NB4 (cell line): ENCODE measurements around the gene GALNTL6.

Experiments used
- CTCF ChIP-seq: IDR thresholded peaks from one replicate; pipeline ENCODE4 v1.5.1; 2012; ENCODE audit warnings: low read depth, low read length
- MYC ChIP-seq: IDR thresholded peaks from 2 replicates; pipeline ENCODE4 v1.6.1; 2011; ENCODE audit warnings: low read depth, low read length
- POLR2A ChIP-seq: IDR thresholded peaks from 2 replicates; pipeline ENCODE4 v1.6.1; 2011; ENCODE audit warnings: mild to moderate bottlenecking; ENCODE audit not compliant: insufficient read length; ENCODE audit errors: extremely low read depth

GRCh38 chr4:172169871-172170270 lies 356.7 kb downstream of the GALNTL6 start:
- TF ChIP-seq POLR2A (no peak), CTCF (no peak), MYC (no peak)
